Measurements from ENCODE around the gene ATP6V1B1. TPM values are rescaled to one million over a fixed set of nuclear protein-coding genes. Genes with fewer than 3 reads are reported as not detected.

ATP6V1B1 gene
- total and polyA plus RNA-seq, 12 donors: 0.14 to 4.6 (median 0.69) TPM; not detected in 4

DNA sequence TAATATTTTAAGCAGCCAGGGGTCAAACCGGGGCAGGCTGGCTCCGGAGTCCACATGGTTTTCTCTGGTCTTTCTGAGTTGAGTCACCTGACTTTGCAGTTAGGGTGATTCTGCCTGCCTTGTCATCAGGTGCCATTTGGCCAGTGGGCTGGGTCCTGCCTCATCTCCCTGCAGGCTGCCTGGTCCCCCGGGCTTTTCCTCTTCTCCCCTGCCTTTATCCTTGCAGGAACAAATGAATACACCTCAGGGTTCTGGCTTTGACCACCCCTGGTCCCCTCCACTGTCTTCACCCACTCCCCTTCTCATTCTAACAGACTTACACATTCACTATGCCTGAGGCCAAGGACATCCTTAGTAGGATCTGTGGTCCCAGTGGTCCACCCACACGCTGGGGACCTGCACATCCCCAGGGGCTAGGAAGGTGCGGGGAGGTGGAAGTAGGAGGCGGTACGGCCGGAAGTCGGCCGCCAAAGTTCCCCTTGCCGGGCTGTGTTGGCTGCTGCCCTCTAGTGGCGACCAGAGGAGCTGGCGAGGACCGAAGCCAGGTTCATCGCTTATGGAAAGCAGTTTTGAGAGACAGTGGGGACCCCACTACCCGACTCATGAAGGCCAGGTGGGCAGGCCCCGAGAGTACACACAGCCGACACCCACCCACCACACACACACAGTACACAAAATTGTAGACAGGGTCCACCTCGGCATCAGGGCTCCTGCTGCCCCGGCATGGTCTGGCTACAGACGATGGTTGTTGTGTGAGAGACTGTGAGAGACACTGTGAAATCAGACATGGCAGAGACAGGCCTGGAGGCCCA lies 65.3 kb downstream of the ATP6V1B1 start:
- TF ChIP-seq CTCF (IDR thresholded peaks at IDR 0.05) (peak; percentile 75 to 92 (median 80)), POLR2A (IDR thresholded peaks at IDR 0.05) (no peak)
- Histone ChIP-seq H3K4me1 (replicated peaks in 1 of 2) (no peaks in the 10 kb centered on the region), H3K36me3 (replicated peaks in 1 of 2) (no peaks in the 10 kb centered on the region), H3K27me3 (no peaks in the 10 kb centered on the region), H3K27ac (no peak overlapping the region), H3K9me3 (replicated peaks in 1 of 3) (no peaks in the 10 kb centered on the region), H3K4me3 (peak overlapping the region in 1 of 4 donors; percentile 37)
- intact Hi-C loops (cut with DNase I): no loop called here
- DNase-seq: peak; percentile 63 to 84 (median 72)
- 21 to 56% (median 30%) methylated on average over 7 to 21 of the region's 21 CpGs for WGBS, 4 donors

GRCh38 chr2:71001592-71001927 lies 65.9 kb downstream of the ATP6V1B1 start:
- Histone ChIP-seq H3K36me3 (replicated peaks in 1 of 2) (no peaks in the 10 kb centered on the region), H3K4me1 (replicated peaks in 1 of 2) (no peaks in the 10 kb centered on the region), H3K4me3 (no peak overlapping the region), H3K27ac (no peak overlapping the region), H3K27me3 (no peaks in the 10 kb centered on the region), H3K9me3 (replicated peaks in 1 of 3) (no peaks in the 10 kb centered on the region)
- 58 to 79% (median 62%) methylated on average over 5 of the region's 5 CpGs for WGBS, 4 donors
- no peak for DNase-seq
- TF ChIP-seq CTCF (IDR thresholded peaks at IDR 0.05) (no peak), POLR2A (IDR thresholded peaks at IDR 0.05) (no peak)
- intact Hi-C loops (cut with DNase I): no loop called here

GRCh38 chr2:71001981-71002570 lies 66.4 kb downstream of the ATP6V1B1 start:
- DNase-seq: no peak
- Histone ChIP-seq H3K27me3 (no peaks in the 10 kb centered on the region), H3K9me3 (replicated peaks in 1 of 3) (no peaks in the 10 kb centered on the region), H3K27ac (no peak overlapping the region), H3K4me3 (no peak overlapping the region), H3K4me1 (replicated peaks in 1 of 2) (no peaks in the 10 kb centered on the region), H3K36me3 (replicated peaks in 1 of 2) (no peaks in the 10 kb centered on the region)
- no peak for TF ChIP-seq CTCF (IDR thresholded peaks at IDR 0.05)
- WGBS, 4 donors: 32 to 46% (median 43%) methylated on average over 8 to 11 of the region's 11 CpGs
- intact Hi-C loops (cut with DNase I): no loop called here

GRCh38 chr2:71003396-71003795 lies 67.7 kb downstream of the ATP6V1B1 start:
- WGBS, 4 donors: 72 to 83% (median 76%) methylated on average over 6 of the region's 6 CpGs
- Histone ChIP-seq H3K4me1 (replicated peaks in 1 of 2) (no peaks in the 10 kb centered on the region), H3K9me3 (replicated peaks in 1 of 3) (no peaks in the 10 kb centered on the region), H3K36me3 (replicated peaks in 1 of 2) (no peaks in the 10 kb centered on the region), H3K4me3 (no peak overlapping the region), H3K27ac (no peak overlapping the region), H3K27me3 (no peaks in the 10 kb centered on the region)
- TF ChIP-seq CTCF (IDR thresholded peaks at IDR 0.05) (no peak), POLR2A (IDR thresholded peaks at IDR 0.05) (no peak)
- no peak for DNase-seq
- intact Hi-C loops (cut with DNase I): no loop called here
